ENCODE measurements around the gene SBF2.

The SBF2 gene

GRCh38 chr11:9765320-9766101, 528.5 kb downstream of the SBF2 start:
- no peak overlapping the region for H3K4me3 ChIP-seq (ENCODE audit: low read depth, low read length)
- no peak for TF ChIP-seq CTCF (IDR thresholded peaks at IDR 0.05; ENCODE audit: borderline replicate concordance, insufficient read depth, low read depth, low read length)

- H3K4me3 ChIP-seq (ENCODE audit: low read depth, low read length): no peak overlapping the region
- TF ChIP-seq CTCF (IDR thresholded peaks at IDR 0.05; ENCODE audit: borderline replicate concordance, insufficient read depth, low read depth, low read length): no peak
Measured at GRCh38 chr11:9763301-9763700, 530.7 kb downstream of the SBF2 start.

- no peak overlapping the region for H3K4me3 ChIP-seq (ENCODE audit: low read depth, low read length)
- no peak for TF ChIP-seq CTCF (IDR thresholded peaks at IDR 0.05; ENCODE audit: borderline replicate concordance, insufficient read depth, low read depth, low read length)
Measured at GRCh38 chr11:9762531-9762930, 531.5 kb downstream of the SBF2 start.

- H3K4me3 ChIP-seq (ENCODE audit: low read depth, low read length): no peak overlapping the region
- TF ChIP-seq CTCF (IDR thresholded peaks at IDR 0.05; ENCODE audit: borderline replicate concordance, insufficient read depth, low read depth, low read length): no peak
Measured at GRCh38 chr11:9761441-9761945, 532.5 kb downstream of the SBF2 start.

GRCh38 chr11:9760193-9760575, 533.8 kb downstream of the SBF2 start:
- no peak for TF ChIP-seq CTCF (IDR thresholded peaks at IDR 0.05; ENCODE audit: borderline replicate concordance, insufficient read depth, low read depth, low read length)
- no peak overlapping the region for H3K4me3 ChIP-seq (ENCODE audit: low read depth, low read length)

GRCh38 chr11:9759519-9760192, 534.4 kb downstream of the SBF2 start:
- no peak for TF ChIP-seq CTCF (IDR thresholded peaks at IDR 0.05; ENCODE audit: borderline replicate concordance, insufficient read depth, low read depth, low read length)
- no peak overlapping the region for H3K4me3 ChIP-seq (ENCODE audit: low read depth, low read length)
